ENCODE measurements around the gene CP.

DNA sequence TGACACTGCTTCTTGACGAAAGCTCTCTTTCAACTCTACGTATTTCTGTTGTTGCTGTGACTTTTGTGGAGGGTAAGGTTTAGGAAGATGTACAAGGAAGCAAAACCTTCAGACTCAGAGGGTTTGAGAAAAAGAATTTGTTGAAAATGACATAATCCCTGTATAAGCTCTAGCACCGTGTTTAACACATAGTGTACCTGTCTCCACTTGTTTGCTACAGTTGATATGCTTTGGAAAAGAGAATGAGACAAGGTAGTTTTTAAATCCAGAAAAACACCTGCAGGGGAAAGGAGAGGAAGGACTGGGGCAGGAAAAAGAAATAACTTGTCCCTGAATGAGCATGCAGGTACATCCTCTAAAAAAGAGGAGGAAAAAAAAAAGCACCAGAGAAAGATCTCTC lies 29.6 kb upstream of the CP start:
- TF ChIP-seq, protein P1, sequence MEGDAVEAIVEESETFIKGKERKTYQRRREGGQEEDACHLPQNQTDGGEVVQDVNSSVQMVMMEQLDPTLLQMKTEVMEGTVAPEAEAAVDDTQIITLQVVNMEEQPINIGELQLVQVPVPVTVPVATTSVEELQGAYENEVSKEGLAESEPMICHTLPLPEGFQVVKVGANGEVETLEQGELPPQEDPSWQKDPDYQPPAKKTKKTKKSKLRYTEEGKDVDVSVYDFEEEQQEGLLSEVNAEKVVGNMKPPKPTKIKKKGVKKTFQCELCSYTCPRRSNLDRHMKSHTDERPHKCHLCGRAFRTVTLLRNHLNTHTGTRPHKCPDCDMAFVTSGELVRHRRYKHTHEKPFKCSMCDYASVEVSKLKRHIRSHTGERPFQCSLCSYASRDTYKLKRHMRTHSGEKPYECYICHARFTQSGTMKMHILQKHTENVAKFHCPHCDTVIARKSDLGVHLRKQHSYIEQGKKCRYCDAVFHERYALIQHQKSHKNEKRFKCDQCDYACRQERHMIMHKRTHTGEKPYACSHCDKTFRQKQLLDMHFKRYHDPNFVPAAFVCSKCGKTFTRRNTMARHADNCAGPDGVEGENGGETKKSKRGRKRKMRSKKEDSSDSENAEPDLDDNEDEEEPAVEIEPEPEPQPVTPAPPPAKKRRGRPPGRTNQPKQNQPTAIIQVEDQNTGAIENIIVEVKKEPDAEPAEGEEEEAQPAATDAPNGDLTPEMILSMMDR (IDR thresholded peaks at IDR 0.05): no peak
- no peak for TF ChIP-seq POLR2A (IDR thresholded peaks at IDR 0.05)
